ENCODE data around the gene STK31.
"Not testable (repeated sequence)": the region's sequence is repeated elsewhere in the genome, so short reads cannot be mapped to it uniquely, and the experiment has no call there.

GRCh38 chr7:23832733-23833132, 122.7 kb downstream of the STK31 start:
- not testable (repeated sequence) for TF ChIP-seq POLR2A (IDR thresholded peaks at IDR 0.05; ENCODE audit: low read length); GATA1 (IDR thresholded peaks at IDR 0.05; ENCODE audit: low read depth, low read length)

Data from erythroblast (primary cell).